IPS DF 4.7 (cell line): Measurements from ENCODE around the gene ACP7.

Experiments used
- DNase-seq: peaks from one replicate; pipeline ENCODE4 v3.0.0-alpha.2; 2013; ENCODE audit warnings: low spot score; ENCODE audit errors: extremely low read depth

Gene ACP7

GRCh38 chr19:39146686-39147450 is 62.7 kb downstream of the ACP7 start:
- no peak for DNase-seq

- no peak for DNase-seq
Observed at GRCh38 chr19:39147480-39147879, 63.3 kb downstream of the ACP7 start.

- DNase-seq: no peak
Observed at GRCh38 chr19:39148939-39149529, 64.9 kb downstream of the ACP7 start.

GRCh38 chr19:39150235-39150634 is 66.1 kb downstream of the ACP7 start:
- no peak for DNase-seq

DNA sequence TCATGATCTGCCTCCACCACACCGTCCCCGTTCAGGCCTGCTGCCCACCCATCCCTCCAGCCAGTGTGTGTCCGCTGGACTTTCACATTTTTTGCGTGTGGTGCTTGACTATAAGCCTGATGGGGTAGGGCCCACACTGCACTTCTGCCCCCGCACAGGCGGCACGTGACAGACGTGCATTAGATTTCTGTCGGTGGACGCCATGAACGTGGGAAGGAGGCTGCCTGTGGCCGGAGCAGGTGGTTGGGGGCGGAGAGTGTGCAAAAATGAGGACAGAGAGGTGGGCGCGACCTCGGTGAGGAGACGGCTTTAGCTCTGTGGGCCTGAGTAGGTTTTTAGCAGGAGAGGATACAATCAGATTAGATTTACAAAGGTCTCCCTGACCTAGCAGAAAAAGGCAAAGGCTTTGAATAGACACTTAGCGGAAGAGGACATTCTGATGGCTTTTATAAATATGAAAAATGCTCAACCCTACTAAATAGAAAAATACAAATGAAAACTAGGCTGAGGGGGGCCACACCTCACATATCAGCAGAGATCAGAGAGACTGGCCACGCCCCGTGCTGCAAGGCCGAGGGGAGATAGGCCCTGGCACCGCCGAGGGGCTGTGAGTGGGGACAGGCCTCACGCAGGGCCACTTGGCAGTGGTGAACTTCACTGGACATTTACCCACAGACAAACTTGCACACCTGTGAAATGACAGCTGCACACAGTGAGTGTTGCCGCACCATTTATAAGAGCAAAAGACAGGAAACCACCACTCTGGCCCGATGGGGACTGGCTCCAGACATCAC is 66.8 kb downstream of the ACP7 start:
- DNase-seq: no peak

DNA sequence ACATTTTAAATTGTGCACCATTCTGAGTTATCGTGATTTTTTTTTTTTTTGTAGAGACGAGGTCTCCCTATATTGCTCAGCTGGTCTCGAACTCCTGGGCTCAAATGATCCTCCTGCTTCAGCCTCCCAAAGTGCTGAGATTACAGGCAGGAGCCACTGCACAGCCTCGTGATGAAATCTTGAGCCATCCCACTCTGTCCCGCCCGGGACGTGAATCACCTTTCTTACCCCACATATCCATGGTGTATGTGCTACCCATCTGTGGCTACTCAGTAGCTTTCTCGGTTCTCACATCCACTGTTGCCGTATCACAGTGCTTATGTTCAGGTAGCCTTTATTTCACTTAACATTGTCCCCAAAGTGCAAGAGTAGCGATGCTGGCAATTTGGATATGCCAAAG is 67.9 kb downstream of the ACP7 start:
- DNase-seq: no peak

DNA sequence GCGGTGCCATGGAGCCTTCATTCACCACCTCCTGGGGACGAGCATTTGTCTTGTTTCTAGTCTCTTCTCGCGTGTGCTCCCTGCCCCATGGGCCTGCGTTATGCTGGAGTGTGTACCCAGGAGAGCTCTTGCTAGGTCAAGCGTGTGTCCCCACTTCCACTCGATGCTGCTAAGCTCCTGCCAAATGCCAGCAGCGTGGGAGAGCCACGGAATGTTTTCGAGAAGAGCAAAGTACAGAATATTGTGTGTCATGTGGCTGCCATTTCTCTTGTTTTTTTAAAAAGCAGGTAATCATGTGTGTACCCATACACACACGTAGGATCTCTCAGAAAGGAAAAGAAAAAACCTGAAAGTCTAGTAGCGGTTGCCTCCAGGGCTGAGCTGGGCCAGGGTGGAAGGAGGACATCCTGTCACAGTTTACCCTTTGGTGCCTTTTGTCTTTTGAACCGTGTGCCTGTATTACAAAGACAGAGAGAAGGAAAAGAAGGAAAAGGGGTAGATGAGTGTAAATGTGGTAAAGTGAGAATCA is 70.0 kb downstream of the ACP7 start:
- DNase-seq: no peak

- DNase-seq: no peak
Observed at GRCh38 chr19:39154629-39155100, 70.5 kb downstream of the ACP7 start.

DNA sequence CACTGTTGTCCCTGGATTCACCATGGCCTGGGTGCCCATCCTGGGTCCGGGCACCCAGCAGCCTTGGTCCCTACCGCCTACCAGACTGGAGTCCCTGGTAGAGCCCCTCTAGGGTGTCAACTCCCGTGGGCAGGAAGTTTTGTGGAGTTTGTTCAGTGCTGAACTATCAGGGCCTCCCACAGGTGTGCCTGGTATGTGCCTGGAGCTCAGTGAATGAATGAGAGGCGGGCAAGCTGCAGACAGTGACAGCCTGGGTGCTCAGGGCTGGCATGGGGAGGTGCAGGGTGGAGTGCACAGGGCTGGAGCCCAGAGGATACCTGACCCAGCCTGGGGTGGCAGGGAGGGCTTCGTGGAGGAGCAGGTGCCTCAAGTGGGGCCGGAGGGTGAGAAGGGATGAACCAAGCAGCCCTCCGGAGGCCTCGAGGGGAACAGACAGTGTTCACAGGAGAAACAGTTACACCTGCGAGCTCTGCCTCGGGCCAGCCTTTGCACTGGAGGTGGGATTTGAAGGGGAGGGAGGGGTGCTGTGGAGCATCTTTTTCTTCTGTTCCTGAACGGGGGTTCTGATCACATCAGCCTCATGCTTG is 71.0 kb downstream of the ACP7 start:
- DNase-seq: no peak

DNA sequence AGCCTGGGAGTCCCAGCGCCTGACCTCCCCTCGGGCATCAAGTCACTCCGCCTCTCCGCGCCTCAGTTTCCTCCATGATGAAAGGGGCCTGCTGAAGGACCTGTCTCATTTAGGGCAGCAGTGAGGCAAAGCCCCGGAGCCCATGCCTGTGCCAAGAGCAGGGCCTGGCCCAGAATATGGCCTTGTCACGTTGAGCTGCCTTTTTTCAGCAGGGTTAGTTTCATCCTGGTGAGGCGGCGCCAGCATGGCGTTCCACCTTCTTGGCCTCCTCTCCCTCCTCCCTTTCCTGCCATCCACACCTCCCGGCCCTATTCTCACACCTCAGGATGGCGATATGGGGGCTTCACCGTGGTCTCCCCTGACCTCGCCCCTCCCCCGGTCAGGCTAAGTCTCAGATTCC is 71.6 kb downstream of the ACP7 start:
- DNase-seq: no peak

GRCh38 chr19:39156326-39157230 is 72.4 kb downstream of the ACP7 start:
- no peak for DNase-seq

DNA sequence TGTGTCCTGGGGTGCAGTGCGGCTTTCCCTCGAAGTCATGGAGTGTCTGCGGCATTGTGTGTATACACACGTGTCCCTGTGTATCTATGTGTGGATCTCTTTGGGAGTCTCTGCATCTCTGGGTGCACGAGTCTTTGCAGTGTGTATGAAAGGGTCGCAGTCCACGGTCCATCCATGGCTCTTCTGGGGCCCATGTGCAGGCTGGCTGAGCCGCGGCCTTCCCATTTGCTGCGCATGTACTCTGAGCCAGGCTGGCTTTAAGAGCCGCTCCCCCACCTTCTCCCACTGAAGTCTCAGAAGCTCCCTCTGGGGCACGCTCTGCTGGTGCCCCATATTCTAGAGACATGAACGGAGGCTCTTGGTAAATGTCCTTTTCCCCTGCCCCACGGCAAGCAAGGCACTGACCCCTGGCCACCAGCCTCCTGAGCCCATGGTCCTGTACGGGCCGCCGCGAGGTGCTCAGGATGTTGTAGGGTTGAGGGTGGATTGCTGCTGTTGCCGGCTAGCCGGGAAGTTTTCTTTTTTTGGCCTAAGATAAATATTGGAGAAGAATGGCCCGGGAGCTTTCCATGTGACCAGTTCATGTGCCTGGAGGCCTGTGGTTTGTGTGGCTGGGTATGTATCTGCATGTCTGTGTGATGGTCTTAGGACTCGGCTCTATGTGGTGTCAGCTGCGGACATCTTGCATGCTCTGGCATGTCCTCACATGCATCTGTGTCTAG is 73.3 kb downstream of the ACP7 start:
- DNase-seq: no peak

DNA sequence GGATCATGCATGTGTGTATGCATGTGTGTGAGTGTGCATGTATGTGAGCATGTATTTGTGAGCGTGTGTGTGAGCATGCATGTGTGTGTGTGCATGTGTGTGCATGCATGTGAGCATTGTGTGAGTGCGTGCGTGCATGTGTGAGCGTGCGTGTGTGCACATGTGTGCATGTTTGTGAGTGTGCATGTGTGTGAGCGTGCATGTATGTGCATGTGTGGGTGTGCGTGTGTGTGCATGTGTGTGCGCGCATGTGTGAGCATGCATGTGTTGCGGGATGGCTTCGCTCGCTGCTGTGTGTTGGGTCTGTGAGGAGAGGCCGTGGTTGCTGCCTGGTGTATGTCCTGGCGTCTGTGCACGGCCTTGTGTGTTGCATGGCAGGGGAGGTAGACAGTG is 73.8 kb downstream of the ACP7 start:
- no peak for DNase-seq

GRCh38 chr19:39158646-39159260 is 74.6 kb downstream of the ACP7 start:
- no peak for DNase-seq

DNA sequence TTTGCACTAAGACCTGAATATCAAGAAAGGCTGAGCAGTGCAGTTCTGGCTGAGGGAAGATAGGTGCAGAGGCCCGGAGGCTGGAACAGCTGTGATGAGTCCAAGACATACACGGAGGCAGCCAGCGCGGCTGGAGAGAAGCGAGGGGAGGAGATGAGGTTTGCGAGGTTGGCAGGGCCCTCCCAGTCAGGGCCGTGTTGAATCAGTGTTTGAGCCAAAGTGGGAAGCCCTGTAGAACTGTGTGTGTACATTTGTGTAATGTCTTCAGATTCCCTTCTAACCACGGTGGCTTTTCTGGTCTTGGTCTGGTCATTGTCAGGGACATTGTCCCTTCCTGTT is 76.3 kb downstream of the ACP7 start:
- DNase-seq: no peak
